HL-60/S4 treated with retinoic acid at 250 ng/mL for 4 days and 3 days (cell line): ENCODE results near the gene HPCAL1.

Source experiments
- in situ Hi-C: fragments of 300-500 bp; cut with MboI; formaldehyde crosslinking; loops from 2 replicates; pipeline ENCODE4 v1.7.0; 2022; ENCODE audit warnings: low sequenced_read_pairs

Gene HPCAL1

GRCh38 chr2:10347562-10347948 lies 44.9 kb downstream of the HPCAL1 start:
- in situ Hi-C loops, result no loop called here

DNA sequence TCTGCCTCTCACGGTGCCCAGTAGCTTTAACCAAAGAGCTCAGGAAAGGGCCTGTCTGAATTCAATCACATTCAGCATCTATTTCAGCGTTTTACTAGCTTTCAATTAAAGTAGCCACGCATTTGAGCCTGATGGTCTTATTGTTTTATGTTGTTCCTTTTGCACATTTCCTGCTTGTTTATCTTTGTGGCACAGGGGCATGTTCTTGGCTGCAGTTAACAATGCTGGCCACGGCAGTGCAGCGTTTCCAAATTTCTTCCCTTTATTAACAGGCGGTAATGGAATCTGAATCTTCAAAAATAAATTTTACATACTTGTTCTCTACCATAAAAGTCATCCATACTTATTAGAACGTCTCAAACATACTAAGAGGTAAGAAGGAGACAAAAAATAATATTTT lies 46.2 kb downstream of the HPCAL1 start:
- in situ Hi-C loops, result no loop called here

DNA sequence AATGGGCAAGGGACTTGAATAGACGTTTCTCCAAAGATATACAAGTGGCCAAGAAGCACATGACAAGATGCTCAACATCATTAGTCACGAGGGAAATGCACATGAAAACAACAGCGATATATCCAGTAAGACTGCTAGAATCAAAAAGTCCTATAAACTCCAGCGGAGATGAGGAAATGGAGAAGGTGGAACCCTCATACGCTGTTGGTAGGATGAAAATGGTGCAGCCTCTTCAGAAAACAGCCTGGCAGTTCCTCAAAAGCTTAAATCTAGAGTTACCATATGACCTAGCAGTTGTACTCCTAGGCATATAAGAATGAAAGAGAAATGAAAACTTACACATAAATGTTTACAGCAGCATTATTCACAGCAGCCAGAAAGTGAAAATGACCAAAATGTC lies 48.1 kb downstream of the HPCAL1 start:
- in situ Hi-C loops, result no loop called here

- in situ Hi-C loops, result no loop called here
Observed at GRCh38 chr2:10352361-10352760, 49.7 kb downstream of the HPCAL1 start.

- in situ Hi-C loops, result no loop called here
Observed at GRCh38 chr2:10352972-10353371, 50.3 kb downstream of the HPCAL1 start.

DNA sequence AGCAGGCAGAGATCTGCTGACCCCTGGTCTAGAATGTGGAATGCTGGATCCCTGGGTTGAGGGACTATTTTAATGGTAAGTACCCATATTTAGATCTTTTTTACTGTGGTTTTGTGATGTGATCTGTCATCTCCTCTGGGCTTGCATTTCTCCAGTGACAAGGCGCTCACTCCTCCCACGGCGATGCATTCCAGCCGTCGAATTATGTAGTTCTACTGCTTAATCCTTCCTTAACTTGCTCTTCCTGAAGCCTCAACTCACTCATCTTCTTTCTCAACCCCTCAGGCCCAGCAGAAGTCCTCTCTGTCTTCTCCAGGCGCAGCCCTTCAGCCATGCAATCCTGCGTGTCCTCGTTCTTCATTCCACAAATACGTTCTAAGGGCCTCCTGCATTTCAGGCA lies 51.2 kb downstream of the HPCAL1 start:
- in situ Hi-C loops, result no loop called here

GRCh38 chr2:10354399-10354798 lies 51.7 kb downstream of the HPCAL1 start:
- in situ Hi-C loops, result no loop called here

DNA sequence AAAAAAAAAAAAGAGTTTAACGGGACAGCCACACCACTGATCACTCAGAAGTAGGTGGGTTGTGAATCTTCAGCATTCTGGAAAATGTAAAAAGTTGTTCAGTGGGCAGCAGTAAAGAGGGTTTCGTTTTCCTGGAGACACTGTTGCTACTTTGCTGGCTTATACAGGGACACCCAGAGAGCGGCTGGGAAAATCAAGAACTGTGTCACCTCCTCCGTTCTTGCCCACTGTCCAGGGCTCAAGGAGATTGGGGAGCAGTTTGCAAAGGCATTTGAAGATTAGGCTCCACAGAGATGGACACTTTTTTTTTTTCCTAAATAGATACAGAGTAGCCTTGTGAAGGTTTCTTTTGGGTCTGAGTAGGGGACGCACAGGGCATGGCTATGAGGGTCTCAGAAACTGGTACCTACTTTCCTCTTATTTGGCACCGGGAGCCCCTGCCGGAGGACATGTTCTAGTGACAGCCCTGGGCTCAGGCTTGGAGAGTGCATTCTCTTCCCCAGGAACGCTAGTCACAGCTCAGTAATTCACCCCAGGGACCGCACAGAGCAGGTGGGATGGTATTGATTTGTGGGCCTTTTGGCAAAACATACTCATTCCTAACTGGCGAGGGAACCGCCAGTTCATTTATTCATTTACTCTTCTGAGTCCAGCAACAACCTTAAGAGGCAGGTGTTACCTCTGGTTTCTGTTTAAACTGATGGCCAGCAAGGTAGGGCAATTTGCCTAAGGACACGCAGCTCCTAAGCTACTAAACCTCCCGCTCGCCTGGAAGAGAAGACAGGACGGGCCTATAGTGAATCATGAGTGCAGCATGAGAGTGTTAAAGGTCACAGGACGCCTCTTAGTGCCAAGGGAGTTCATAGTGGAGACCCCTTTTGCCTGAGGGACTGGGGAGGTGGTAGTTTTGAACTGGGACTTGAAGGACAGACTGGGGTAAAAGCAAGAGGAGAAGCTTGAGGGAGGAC lies 53.1 kb downstream of the HPCAL1 start:
- in situ Hi-C loops, result no loop called here

DNA sequence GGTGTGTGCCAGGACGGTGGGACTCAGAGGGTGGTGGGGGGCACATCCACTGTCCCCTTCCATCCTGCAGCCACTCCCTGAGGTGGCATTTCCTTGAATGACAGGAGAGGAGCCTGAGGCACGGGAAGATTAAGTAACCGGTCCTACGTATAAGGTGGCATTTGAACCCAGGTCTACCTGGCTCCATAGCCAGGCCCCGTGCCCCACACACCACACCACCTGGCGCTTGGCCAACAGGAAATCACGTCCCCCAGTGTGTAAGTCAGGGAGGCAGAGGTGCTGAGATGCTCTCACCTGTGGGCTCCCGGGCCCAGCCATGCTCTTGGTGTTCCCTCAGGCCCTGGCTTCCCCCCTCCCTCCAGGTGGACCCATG lies 53.7 kb downstream of the HPCAL1 start:
- in situ Hi-C loops, result no loop called here

DNA sequence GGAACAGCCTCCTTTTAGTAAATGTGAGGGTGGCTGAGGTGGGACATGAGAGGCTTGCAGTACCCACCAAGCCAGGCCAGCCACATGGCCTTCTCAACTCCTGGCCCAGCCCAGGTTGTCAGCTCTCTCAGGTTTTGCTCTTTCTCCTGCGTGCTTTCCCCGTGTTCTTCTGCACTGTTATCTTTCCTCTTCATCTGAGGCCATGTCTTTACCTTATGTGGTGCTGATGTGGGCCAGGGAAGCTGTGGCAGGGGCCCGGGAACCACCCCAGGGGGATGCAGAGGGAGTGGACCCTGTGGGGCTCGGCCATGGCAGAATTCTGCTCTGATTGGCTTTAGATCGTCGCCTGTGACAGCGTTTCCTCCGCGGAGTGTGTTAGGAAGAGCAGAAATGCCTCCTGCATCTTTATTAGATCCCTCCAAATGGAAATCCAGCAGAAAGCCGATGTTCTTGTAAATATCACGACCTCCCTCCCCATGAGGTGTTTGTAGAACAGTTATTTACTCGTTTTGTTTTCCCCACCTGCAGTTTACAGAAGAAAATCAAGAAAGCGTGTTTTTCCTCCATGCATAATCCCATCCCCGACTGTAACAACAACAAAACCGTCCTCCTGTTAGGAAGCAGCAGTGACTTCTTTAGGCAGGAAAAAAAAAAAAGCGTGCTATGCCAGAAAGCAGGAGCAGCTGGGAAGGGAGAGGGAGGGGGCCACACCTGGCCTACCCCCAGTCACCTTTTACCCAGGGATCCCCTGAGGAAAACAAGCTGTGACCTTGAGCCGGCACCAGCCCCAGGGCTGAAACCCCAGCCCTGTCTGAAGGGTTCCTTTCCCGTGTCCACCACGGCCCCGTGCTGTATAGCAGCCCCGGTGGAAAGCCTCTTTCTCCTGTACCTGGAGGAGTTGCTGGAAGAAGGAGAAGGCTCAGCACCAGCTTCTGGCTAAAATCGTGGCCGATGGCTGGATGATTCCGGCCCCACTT lies 54.8 kb downstream of the HPCAL1 start:
- in situ Hi-C loops, result no loop called here

DNA sequence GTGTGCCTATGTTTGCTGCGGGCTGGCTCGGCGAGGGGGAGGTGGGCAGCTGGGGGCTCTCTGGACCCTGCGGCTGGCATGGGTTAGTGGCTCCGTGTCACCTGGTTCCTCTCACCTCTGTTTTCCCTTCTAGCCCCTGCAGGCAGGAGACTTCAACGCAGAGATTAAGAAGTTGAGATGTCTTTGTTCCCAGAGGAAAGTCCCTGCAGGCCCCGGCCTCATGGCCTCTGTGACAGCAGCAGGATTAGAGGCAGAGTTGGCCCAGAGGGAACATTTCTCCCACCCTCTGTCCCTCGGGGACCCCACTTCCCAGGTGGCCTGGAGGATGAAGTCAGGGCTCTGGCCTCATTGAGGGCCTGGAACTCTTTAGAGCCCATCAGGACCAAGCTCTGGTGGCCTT lies 56.5 kb downstream of the HPCAL1 start:
- in situ Hi-C loops, result no loop called here

- in situ Hi-C loops, result no loop called here
Observed at GRCh38 chr2:10359731-10360329, 57.1 kb downstream of the HPCAL1 start.

- in situ Hi-C loops, result no loop called here
Observed at GRCh38 chr2:10360460-10360849, 57.8 kb downstream of the HPCAL1 start.

DNA sequence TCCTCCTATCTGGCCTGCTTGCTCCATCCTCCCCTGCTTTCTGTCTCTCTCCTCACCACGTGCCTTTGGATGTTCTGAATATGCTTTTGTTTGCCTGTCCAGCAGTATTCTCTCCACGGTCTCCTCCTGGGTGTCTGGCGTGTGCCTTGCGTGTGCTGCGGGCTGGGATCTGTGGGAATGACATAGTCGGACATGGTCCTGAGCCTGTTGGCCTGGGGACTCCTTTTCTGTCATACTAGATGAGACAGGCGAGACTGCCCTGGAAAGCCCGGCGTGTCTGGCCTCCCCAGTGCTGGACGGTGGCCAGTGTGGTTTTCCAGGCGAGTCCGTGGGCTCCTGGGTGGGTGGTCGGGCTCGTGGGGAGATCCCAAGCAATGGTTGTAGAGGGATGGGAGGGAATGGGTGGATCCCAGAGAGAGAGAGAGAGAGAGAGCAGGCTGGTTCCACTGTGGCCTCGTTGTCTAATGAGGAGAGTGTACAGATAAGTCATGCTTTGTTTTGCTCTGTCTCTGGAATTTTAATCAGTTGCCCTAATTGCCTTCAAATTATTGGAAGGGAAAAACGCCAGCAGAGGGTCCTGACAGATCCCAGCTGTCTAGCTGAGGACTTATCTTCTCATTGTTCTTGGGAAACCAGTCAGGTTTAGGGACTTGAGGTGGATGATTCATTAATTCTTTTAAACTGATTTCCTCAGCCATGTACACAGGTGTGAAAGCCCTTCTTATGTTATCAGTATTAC lies 58.3 kb downstream of the HPCAL1 start:
- in situ Hi-C loops, result no loop called here

GRCh38 chr2:10362096-10362897 lies 59.6 kb downstream of the HPCAL1 start:
- in situ Hi-C loops, result no loop called here

DNA sequence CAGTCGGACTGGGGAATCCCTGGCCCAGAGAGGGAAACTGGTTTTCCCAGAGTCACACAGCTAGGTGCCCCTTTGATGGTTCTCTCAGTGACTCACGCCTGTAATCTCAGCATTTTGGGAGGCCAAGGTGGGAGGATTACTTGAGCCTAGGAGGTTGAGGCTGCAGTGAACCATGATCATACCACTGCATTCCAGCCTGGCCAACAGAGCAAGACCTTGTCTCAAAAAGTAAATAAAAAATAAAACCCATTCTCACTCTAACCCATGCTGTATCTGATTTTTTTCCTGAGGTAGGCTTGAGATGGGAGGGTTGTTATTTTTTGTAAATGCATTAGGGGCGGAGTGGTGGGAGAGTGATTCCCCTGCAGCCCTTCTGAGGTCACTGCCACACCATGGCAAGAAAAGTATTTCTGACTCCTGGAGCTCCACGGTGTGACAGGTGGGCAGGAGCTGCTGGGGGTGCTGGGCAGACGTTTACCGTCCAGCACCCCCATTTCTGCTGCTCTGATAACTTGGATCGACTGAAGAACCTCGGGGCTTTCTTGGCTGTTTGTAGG lies 60.3 kb downstream of the HPCAL1 start:
- in situ Hi-C loops, result no loop called here

- in situ Hi-C loops, result no loop called here
Observed at GRCh38 chr2:10363861-10364610, 61.3 kb downstream of the HPCAL1 start.

DNA sequence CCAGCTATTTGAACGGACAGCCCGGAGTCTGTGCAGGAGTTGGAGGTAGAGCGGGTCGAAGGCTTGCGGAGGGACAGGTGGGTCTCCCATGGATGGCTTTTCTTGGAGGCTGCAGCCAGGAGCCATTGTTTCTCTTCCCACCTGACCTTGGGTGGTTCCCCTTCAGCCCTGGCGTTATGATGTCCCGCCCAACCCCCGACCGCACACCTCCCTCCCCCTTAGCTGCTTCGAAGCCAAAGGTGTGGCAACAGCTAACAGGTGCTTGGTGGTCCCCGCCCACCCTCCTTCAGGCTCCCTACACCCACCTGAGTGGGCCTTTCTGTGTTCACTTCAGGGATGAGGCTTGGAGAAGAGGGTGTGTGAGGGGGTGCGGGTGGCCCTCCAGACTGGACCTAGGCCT lies 62.7 kb downstream of the HPCAL1 start:
- in situ Hi-C loops, result no loop called here
